Activated T-helper 1 cell treated with Interleukin-2 at 50 U/mL for 16 hours (primary cell): ENCODE results near the gene NDUFV1.

Experiments used
- DNase-seq: peaks from one replicate; pipeline ENCODE4 v3.0.0-alpha.2; 2020; ENCODE audit warnings: low read depth

Gene NDUFV1

GRCh38 chr11:67640758-67641337 is 34.1 kb downstream of the NDUFV1 start:
- no peak for DNase-seq

GRCh38 chr11:67641338-67642172 is 34.8 kb downstream of the NDUFV1 start:
- DNase-seq, result no peak

DNA sequence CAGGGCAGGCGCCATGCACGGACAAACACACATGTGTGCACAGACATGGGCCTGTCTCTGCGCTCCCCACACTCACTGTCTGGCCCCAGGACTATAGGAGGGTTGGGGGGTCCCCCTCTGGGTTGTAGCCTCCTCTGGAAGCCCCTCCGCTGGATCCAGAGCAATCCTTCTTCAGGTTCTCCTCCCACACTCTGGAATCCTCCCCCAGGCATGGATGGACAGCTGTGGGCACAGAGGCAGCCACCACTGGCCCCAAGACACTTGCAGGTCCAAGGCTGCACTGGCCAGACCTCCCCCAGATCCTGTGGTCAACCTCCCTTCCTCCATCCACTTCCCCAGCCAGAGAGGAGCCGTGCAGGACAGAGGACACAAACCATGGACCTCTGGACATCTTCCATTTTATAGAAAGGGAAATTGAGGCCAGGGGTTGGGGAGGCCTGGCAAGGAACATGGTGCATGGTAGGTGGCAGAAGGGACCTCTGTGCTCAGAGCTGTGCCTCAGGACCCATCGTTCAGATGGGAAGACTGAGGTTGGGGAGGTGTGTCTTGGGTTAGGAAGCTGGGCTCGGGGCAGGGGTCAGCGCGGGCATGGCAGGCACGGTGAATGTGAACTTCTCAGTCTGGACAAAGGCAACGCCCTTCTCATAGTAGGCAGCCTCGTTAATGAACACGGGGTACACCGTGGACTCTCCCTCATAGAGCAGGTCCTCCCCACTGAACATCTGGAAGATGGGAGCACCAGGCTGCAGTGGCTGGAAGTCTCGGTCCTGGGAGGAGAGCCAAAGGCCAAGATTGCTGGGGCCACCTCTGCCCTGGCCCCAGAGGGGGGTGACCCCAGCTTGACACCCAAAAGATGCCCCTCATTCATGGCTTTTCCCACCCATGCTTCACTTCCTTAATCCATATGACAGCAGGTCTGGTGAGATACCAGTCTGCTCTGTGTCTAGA is 35.7 kb downstream of the NDUFV1 start:
- DNase-seq, result no peak

DNA sequence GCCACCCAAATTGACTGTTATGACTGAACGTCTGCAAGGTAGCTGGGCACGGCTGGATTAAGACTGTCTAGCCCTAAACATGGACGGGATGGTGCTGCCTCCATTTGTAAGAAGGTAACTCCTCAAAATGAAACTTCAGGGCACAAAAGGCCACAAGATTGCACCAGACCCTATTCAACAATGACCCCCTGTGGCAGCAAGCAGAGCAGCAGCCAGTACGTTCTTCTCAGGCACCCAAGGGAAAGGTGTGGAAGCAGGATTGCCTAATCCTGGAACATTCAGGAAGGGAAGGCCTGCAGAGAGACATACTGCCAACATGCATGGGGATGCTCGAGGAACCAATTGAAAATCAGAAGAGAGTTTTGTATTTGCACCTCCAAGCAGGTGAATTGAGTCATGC is 37.3 kb downstream of the NDUFV1 start:
- no peak for DNase-seq

DNA sequence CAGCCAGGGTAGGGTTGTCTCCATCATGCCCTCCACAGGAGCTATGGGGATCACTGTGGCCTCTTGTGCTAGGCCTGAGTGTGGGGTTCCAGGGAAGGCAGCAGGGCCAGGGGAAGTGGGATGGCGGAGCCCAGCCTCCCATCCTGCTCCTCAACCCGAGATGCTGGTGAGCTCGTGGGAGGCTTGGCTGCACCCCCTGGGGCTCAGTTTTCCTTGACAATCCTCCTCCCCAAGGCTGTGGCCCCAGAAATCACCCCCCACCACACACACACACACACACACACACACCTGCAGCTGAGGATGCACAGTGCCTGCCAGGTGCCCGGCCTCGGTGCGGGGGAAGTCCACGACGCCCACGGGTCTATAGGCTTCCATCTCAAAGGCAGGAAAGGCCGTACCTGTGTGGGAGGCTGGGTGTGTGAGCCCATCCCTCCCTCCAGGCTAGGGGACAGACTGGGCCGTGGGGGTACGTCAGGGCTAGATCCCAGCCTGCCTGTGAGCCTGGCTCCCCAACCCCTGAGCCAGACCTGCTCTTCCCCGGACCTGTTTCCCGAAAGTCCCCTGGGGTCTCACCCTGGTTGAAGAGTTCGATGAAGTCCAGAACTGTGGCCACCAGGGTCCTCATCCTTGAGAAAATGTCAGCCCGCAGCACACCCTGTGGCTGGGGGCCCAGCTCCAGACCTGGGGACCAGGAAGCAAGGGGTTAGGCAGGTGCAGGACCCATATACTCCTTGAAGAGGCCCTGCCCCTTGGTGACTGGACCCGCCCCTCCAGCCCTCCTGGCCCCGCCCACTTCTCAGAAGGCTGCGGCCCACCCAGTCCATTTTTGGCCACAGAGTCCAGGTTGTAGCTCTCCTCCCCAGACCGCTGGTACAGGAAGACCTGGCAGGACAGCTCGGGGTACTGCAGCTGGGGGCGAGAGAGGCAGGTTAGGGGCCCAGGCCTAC is 38.0 kb downstream of the NDUFV1 start:
- DNase-seq, result no peak

GRCh38 chr11:67645521-67646461 is 39.1 kb downstream of the NDUFV1 start:
- no peak for DNase-seq

- peak; percentile 24 for DNase-seq
Measured at GRCh38 chr11:67646535-67647336, 40.0 kb downstream of the NDUFV1 start.

- DNase-seq, result no peak
Measured at GRCh38 chr11:67647471-67647870, 40.7 kb downstream of the NDUFV1 start.

DNA sequence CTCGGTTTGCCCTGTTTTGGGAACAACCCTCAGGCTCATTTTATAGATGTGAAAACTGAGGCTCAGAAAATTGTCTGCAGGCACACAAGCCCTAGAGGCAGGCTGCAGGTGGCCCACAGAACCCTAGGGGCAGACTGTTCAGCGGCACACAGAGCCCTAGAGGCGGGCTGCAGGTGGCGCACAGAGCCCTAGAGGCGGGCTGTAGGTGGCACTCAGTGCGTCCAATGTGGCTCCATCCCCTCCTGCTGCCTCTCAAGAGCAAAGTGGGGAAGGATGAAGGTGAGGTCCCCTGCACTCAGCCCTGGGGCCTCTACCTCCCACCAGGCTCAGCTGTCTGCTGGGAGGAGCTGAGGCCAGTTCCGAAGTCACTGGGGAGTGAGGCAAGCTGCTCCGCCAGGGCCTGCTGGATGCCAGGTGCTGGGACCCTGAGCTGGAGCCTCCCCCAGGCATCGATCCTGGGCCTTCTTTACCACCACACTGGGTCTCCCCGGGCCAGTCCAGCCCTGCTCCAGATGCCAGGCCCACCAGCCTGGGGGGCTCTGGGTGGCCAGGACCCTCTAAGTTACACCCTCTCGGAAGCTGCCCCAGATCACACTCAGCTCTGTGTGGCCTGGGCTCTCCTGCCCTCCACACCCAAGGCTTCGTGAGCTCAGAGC is 41.5 kb downstream of the NDUFV1 start:
- DNase-seq, result peak; percentile 23

GRCh38 chr11:67648796-67649613 is 42.3 kb downstream of the NDUFV1 start:
- DNase-seq, result no peak

GRCh38 chr11:67649634-67650510 is 43.1 kb downstream of the NDUFV1 start:
- DNase-seq, result no peak

DNA sequence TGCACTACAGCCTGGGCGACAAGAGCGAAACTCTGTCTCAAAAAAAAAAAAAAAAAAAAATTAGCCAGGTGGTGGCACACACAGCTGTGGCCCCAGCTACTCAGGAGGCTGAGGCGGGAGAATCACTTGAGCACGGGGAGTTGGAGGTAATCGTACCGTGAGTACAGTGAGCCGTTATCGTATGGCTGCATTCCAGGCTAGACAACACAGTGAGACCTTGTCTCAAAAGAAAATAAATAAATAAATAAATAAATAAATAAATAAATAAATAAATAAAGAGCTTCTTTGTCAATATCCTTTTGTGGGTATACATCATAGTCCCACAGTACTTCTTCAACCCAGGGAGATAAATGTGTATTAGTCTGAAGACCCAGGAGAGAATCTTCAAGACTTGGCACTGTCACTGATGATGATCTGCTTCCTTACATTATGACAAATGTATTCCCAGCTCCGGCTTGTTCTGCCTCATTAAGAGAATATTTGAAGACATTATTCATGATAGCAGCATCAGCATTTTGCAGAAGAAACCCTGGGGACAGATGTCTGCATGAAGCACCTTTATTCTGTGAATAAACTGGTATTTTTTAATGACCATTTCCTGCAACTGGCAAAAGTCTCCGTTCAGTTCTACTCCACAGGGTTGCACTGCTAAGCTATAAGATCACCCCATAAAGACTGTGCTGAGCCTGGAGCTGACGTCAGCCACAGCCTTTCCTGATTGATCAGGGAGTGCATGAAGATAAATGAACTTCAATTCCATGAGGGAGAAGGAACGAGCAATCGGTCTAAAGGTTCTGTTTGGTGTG is 45.4 kb downstream of the NDUFV1 start:
- no peak for DNase-seq

GRCh38 chr11:67652965-67653845 is 46.5 kb downstream of the NDUFV1 start:
- DNase-seq, result no peak

- DNase-seq, result no peak
Measured at GRCh38 chr11:67654225-67654624, 47.5 kb downstream of the NDUFV1 start.

DNA sequence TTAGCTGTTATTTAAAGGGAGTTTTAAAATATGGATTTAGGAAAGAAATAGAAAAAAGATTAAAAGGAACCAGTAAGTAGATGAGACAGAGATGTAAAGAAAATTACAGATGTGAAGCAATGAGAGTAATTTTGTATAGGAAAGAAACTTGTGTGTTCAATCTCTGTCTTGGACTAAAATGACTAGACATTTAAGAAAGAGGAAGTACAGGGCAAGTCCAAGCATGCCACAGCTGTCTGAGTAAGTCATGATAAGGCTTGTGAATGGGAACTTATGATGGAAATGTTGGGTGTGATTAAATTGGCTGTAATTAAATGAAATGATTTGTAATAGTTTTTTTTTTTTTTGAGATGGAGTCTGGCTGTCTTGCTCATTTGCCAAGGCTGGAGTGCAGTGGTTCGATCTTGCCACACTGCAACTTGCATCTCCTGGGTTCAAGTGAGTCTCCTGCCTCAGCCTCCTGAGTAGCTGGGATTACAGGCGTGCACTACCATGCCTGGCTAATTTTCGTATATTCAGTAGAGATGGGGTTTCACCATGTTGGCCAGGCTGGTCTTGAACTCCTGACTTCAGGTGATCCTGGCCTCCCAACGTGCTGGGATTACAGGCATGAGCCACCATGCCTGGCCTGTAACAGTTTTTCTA is 49.7 kb downstream of the NDUFV1 start:
- no peak for DNase-seq
